ENCODE data around the gene MYO5A.
A peak's percentile ranks its signal among the peaks of the same experiment; 100 is the strongest.
"Not testable (repeated sequence)": the region's sequence is repeated elsewhere in the genome, so short reads cannot be mapped to it uniquely, and the experiment has no call there.

MYO5A gene
- 112 to 239 (median 166) reads per million in 9 experiments for total RNA-seq

DNA sequence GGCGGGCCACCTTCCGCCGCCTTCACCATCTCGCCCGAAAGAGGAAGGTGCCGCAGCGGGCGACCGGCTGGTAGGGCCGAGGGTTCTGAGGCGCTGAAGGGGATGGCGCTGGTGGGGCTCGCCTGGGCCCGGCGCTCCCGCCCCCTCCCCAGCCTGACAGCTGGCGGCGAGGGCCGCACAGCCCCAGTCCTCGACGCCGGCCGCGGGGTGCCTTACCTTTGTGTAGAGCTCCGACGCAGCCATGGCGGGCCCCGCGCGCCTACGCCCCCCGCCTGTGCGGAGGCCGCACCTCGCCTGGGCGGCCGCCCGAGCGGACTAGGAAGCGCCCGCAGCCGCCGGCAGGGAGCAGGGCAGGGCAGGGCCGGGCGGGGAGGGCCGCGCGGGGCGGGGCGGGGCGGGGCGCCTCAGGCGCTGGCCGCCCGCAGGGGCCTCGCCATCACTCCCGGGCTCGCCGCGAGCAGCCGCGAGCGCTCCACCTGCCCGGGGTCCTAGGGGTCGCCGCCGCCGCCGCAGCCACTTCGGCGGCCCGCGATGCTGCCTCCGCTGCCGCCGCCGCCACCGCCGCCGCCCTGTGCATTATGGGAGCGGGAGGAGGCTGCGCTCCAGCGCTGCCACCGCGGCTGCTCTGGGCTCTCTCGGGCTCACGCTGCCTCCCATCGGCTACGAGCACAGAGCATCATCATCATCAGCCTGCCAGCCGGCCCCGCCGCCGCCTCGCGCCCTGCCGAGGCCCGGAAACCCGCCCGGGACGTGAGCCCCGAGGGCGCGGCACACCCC lies at the start of gene MYO5A:
Gene MYO5A, minus strand, starts transcription at position 317 of the 777 bp plus-strand sequence. Its CDS starts 74 bp downstream, at position 243.
- Mint-ChIP-seq H3K27me3 (no peaks in the 10 kb centered on the region), H3K4me3 (peak within 1 kb of the TSS; percentile 93 to 96), H3K4me1 (ENCODE audit: low read depth in 2 of 2) (peaks cover 23 to 37% of the 10 kb centered on the region in 2 donors), H3K27ac (peak within 1 kb of the TSS; percentile 85 to 89), H3K9me3 (no peaks in the 10 kb centered on the region), H3K36me3 (ENCODE audit: insufficient read depth) (peaks cover 3% of the 10 kb centered on the region)
- peak; percentile 84 for ATAC-seq (replicated peaks)
- peak; percentile 76 to 80 (median 79) for DNase-seq

DNA sequence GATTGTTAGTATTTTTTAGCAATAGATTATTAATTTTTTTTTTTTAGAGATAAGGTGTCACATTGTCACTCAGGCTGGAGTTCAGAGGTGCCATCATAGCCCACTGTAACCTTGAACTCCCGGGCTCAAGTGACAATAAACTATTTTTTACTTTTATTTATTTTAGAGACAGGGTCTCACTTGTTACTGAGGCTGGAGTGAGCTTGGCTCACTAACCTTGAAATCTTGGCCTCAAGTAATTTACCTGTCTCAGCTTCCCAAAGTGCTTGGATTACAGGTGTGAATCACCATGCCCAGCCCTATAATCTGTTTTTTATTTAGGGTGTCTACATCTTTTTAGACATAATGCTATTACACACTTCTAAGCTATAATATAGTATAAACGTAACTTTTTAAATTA lies 48.0 kb upstream of the MYO5A start:
- no peaks in the 10 kb centered on the region for H3K9me3 Mint-ChIP-seq
- H3K4me3 Mint-ChIP-seq = no peak overlapping the region
- DNase-seq = no peak
- no peak for ATAC-seq (replicated peaks)
- H3K36me3 Mint-ChIP-seq (ENCODE audit: insufficient read depth) = no peaks in the 10 kb centered on the region
- no peaks in the 10 kb centered on the region for H3K4me1 Mint-ChIP-seq (ENCODE audit: low read depth in 2 of 2)
- H3K27ac Mint-ChIP-seq = peak overlapping the region in 1 of 2 donors; percentile 44
- no peaks in the 10 kb centered on the region for H3K27me3 Mint-ChIP-seq

DNA sequence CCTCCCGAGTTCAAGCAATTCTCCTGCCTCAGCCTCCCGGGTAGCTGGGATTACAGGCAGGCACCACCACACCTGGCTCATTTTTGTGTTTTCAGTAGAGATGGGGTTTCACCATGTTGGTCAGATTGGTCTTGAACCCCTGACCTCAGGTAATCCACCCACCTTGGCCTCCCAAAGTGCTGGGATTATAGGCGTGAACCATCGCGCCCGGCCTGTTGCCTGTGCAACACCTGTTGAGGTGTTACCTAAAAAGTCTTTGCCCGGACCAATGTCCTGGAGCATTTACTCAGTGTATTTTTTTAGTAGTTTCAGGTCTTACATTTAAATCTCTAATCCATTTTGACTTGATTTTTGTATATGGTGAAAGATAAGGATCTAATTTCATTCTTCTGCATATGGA lies 46.9 kb upstream of the MYO5A start:
- ATAC-seq (replicated peaks); H3K36me3 Mint-ChIP-seq (ENCODE audit: insufficient read depth); DNase-seq; H3K27me3 Mint-ChIP-seq; H3K9me3 Mint-ChIP-seq; H3K4me3 Mint-ChIP-seq; H3K4me1 Mint-ChIP-seq (ENCODE audit: low read depth in 2 of 2): not testable (repeated sequence)
- H3K27ac Mint-ChIP-seq = peak overlapping the region in 1 of 2 donors; percentile 35

DNA sequence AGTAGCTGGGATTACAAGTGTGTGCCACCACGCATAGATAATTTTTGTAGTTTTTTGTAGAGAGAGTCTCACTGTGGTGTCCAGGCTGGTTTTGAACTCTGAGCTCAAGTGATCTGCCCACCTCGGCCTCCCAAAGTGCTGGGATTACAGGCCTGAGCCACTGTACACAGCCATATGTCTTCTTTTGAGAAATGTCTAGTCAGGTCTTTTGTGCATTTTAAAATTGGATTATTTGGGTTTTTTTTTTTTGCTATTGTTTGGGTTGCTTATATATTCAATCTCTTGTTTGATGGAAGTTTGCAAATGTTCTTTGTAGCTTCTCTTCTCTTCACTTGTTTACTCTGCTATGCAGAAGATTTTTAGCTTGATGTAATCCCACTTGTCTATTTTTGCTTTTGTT lies 46.4 kb upstream of the MYO5A start:
- Mint-ChIP-seq H3K27me3 (no peaks in the 10 kb centered on the region), H3K4me3 (no peak overlapping the region), H3K36me3 (ENCODE audit: insufficient read depth) (no peaks in the 10 kb centered on the region), H3K9me3 (no peaks in the 10 kb centered on the region), H3K27ac (no peak overlapping the region), H3K4me1 (ENCODE audit: low read depth in 2 of 2) (no peaks in the 10 kb centered on the region)
- DNase-seq = no peak
- ATAC-seq (replicated peaks) = no peak

DNA sequence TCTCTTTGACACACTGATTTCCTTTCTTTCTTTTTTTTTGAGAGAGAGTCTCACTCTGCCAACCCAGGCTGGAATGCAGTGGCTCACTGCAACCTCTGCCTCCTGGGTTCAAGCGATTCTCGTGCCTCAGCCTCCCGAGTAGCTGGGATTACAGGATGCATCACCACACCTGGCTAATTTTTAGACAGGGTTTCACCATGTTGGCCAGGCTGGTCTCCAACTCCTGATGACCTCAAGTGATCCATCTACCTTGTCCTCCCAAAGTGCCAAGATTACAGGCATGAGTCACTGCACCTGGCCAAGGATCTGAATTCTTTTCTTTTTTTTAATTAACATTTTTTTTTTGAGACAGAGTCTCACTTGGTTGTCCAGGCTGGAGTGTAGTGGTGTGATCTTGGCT lies 45.9 kb upstream of the MYO5A start:
- H3K36me3 Mint-ChIP-seq (ENCODE audit: insufficient read depth); H3K27ac Mint-ChIP-seq; H3K4me3 Mint-ChIP-seq; H3K9me3 Mint-ChIP-seq; ATAC-seq (replicated peaks); DNase-seq; H3K27me3 Mint-ChIP-seq; H3K4me1 Mint-ChIP-seq (ENCODE audit: low read depth in 2 of 2): not testable (repeated sequence)

DNA sequence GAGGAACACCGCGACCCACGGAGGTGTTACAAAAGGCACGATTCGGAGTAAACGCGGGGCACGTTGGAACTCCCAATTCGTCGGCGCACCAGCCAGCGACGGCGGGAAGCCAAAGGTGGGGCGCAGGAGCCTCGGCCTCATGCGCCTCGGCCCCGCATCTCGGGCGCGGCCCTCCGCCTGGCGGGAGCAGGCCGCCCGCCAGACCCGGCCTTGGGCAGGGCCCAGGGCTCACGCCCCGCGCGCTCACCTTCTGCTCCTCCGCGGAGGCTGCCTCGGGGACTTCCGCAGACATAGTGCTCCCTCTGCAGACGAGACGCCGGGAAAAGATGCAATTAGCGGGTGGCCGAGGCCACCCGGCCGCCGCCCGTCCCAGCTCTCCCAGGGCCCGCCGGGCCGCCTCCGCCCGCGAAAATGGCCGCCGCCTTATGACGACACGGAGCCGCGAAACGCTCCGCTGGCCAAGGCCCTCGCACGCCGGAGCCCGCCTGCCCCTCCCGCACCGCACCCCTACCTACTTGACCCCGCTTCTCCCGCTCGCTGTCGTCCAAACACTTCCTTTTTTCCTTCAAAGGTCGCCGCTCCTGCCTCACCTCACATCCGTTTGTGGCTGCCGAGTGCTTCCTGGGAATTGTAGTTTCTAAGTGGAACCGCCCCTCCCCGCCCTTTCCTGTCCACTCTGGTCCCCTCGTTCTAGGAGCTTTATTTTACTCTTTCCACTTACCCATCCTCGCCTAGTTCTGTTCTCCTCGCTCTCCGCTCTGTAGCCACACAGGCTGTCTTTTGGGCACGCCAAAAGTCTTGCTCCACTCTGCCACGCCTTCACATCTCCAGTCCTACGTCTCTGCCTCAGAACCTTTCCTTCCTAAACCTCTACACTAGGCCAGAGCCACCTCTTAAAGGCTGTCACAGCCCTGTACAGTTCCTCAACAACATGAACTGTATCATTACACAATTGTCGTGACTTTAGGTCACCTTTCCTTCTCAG lies 40.2 kb upstream of the MYO5A start, which contains the start of gene ARPP19:
Gene ARPP19, minus strand, starts transcription at position 430 of the 985 bp plus-strand sequence. Its CDS starts 138 bp downstream, at position 292.
- Mint-ChIP-seq H3K9me3 (no peaks in the 10 kb centered on the region), H3K4me1 (ENCODE audit: low read depth in 2 of 2) (peaks cover 15 to 34% of the 10 kb centered on the region in 2 donors), H3K27me3 (no peaks in the 10 kb centered on the region), H3K27ac (peak within 1 kb of the TSS; percentile 99), H3K36me3 (ENCODE audit: insufficient read depth) (peaks cover 21% of the 10 kb centered on the region), H3K4me3 (peak within 1 kb of the TSS; percentile 72 to 87)
- peak; percentile 73 for ATAC-seq (replicated peaks)
- peak; percentile 68 to 74 (median 69) for DNase-seq

DNA sequence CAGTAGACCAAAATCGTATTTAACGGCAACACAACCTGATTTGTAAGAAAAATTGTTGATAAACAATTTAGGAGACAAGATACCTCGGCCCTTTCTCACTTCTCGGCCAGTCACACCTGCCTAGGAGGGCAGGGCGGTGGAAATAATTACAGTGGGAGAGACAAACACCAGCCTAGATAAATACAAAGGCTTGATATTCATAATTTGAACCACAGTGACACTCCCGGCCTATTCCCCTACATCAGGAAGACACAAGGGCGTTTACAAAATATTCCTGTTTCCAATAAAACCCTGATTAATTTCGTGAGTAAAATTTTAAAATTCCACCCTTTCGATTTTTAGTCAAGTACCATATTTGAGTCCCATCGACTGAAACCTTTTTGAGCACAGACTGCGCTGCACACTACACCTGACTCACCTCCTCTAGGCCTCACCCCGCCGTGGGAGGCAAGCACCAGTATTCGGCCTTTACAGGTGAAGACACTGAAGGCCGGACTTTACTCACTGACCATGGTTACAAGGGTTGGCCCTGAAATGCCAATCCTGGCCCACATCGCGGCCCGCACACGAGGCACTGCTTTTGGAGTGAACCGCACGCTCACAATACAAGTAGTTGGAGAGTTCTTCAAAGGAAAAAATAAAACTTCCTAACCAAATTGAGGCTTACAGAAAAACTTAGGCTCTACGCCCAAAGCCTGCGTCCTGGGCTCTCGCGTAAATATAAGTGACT lies 39.4 kb upstream of the MYO5A start:
- peak overlapping the region; percentile 72 to 87 for H3K4me3 Mint-ChIP-seq
- no peaks in the 10 kb centered on the region for H3K27me3 Mint-ChIP-seq
- peaks cover 21% of the 10 kb centered on the region for H3K36me3 Mint-ChIP-seq (ENCODE audit: insufficient read depth)
- H3K4me1 Mint-ChIP-seq (ENCODE audit: low read depth in 2 of 2) = peaks cover 15 to 38% of the 10 kb centered on the region in 2 donors
- no peaks in the 10 kb centered on the region for H3K9me3 Mint-ChIP-seq
- peak overlapping the region; percentile 99 for H3K27ac Mint-ChIP-seq
- ATAC-seq (replicated peaks) (peak; percentile 34), DNase-seq (peak; percentile 16 to 41 (median 34))

DNA sequence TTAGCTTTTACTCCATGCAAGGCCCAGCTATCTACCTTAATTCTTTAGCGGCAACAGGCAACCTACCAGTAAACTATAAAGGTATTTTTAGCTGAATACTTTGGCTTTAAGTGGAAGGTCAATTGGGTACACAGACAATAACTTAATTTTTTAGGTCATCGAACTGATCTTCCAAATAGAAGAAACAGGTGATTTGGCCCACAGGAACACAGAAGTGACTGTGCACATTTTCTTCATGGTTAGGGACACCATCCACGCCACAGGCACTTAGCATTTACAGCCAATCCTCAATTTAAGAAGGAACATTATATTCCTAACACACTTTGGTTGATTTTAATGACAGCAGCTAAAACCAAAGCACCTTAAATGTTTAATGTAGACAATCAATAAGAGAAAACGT lies 38.2 kb upstream of the MYO5A start:
- DNase-seq = no peak
- Mint-ChIP-seq H3K4me1 (ENCODE audit: low read depth in 2 of 2) (peaks cover 18 to 47% of the 10 kb centered on the region in 2 donors), H3K27ac (peak overlapping the region; percentile 32 to 99), H3K36me3 (ENCODE audit: insufficient read depth) (peaks cover 21% of the 10 kb centered on the region), H3K27me3 (no peaks in the 10 kb centered on the region), H3K4me3 (peak overlapping the region; percentile 72 to 87), H3K9me3 (no peaks in the 10 kb centered on the region)
- ATAC-seq (replicated peaks) = no peak

DNA sequence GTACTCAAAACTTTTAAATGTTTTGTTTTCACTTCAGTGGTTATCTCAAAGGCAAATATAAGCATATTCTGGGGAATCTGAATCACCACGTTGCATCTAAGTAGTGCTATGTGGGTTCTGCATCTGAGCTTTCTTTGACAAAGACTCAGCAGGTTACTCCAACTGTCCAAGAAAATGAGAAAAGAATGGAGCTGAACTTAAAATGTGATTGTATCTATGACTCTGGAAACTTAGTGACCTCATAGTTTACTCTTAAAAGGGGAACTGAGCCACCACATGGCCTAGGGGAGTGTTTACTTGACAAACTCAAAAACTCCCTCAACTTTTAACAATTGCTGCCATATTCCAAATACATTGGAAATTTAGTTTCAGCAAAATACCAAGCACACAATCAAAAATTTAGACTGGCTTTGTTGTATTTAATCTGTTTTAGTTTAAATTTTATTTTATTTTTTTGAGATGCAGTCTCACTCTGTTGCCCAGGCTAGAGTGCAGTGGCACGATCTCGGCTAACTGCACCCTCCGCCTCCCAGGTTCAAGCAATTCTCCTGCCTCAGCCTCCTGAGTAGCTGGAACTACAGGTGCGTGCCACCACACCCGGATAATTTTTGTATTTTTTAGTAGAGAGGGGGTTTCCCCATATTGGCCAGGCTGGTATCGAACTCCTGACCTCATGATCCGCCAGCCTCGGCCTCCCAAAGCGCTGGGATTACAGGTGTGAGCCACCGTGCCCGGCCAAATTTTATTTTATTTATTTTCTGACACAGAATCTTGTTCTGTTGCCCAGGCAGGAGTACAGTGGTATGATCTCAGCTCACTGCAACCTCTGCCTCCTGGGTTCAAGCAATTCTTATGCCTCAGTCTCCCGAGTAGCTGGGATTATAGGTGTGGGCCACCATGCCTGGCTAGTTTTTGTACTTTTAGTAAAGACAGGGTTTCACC lies 37.0 kb upstream of the MYO5A start:
- H3K4me3 Mint-ChIP-seq = peak overlapping the region; percentile 5 to 44
- H3K27me3 Mint-ChIP-seq; H3K9me3 Mint-ChIP-seq; DNase-seq; ATAC-seq (replicated peaks): not testable (repeated sequence)
- H3K4me1 Mint-ChIP-seq (ENCODE audit: low read depth in 2 of 2) = peaks cover 19 to 58% of the 10 kb centered on the region in 2 donors
- peaks cover 21% of the 10 kb centered on the region for H3K36me3 Mint-ChIP-seq (ENCODE audit: insufficient read depth)
- H3K27ac Mint-ChIP-seq = peak overlapping the region in 1 of 2 donors; percentile 10

DNA sequence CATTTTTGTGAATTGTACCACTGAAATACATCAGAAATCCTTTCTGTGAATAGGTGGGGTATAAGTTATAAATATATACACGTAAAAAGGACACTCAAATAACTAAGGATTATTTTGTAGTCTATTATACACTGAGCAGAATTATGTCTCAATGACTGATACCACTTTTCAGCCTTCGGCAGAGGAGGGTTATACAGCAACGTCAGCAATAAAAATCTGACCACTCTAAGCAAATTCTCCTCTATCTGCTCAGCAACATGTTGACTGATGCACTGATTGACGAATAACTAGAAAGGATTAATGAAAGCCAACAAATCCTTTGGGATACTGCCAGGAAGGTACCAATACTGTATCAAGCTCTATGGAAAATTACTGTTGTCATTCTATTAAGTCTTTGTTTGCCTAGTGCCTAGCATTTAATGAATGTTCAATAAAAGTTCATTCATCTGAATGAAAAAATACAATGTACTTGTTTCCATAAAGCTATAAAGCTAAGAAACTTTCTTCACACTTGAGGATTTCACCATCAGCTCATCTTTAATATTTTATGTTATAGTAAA lies 34.9 kb upstream of the MYO5A start:
- no peaks in the 10 kb centered on the region for H3K27me3 Mint-ChIP-seq
- H3K27ac Mint-ChIP-seq = peak overlapping the region in 1 of 2 donors; percentile 16
- H3K4me3 Mint-ChIP-seq = no peak overlapping the region
- H3K36me3 Mint-ChIP-seq (ENCODE audit: insufficient read depth) = peaks cover 22% of the 10 kb centered on the region
- peaks cover 30 to 69% of the 10 kb centered on the region in 2 donors for H3K4me1 Mint-ChIP-seq (ENCODE audit: low read depth in 2 of 2)
- no peak for DNase-seq
- ATAC-seq (replicated peaks) = no peak
- no peaks in the 10 kb centered on the region for H3K9me3 Mint-ChIP-seq

DNA sequence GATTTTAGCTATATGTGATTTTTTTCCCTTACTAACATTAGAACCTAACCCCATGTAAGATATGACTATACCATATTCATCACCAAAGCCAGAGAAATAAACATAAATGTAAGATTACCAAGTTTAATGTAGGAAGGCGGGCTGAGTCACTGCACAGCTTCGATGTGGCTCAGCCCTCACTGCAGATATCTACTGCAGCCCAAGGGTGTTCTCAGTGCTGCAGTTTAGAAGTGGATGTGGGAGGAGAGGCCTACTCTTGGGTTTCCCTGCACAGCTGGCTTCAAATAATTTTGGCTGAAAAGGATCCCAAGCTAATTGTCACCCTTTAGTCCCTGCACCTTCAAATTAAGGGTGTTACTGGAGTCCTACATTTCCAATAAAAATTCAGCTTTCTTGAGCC lies 30.9 kb upstream of the MYO5A start:
- Mint-ChIP-seq H3K4me3 (peak overlapping the region; percentile 31 to 71), H3K27me3 (no peaks in the 10 kb centered on the region), H3K9me3 (no peaks in the 10 kb centered on the region), H3K4me1 (ENCODE audit: low read depth in 2 of 2) (peaks cover 33 to 69% of the 10 kb centered on the region in 2 donors), H3K36me3 (ENCODE audit: insufficient read depth) (peaks cover 33% of the 10 kb centered on the region), H3K27ac (peak overlapping the region; percentile 50 to 70)
- DNase-seq (no peak), ATAC-seq (replicated peaks) (peak; percentile 38)

DNA sequence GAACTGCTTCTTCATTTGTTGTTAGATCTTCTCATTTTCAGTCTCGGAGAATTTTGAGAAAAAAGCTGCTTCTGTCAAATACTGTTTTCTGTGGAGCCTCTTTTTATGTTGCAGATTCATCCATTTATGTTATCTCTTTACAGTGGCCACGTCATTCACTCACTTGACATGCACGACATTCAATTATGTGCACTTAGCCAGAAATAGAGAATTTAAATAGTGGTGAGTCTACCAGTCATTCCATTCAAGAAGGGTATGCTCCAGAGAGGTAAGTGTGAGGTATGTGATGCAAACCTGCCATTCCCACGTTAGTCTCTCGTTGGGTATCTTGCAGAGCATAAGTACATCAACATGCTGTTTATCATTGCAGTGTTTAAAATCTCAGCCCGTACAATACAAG lies 30.3 kb upstream of the MYO5A start:
- peaks cover 31 to 66% of the 10 kb centered on the region in 2 donors for H3K4me1 Mint-ChIP-seq (ENCODE audit: low read depth in 2 of 2)
- H3K27me3 Mint-ChIP-seq = no peaks in the 10 kb centered on the region
- ATAC-seq (replicated peaks) (no peak), DNase-seq (no peak)
- H3K4me3 Mint-ChIP-seq = peak overlapping the region; percentile 31 to 71
- peak overlapping the region; percentile 50 to 70 for H3K27ac Mint-ChIP-seq
- H3K36me3 Mint-ChIP-seq (ENCODE audit: insufficient read depth) = peaks cover 39% of the 10 kb centered on the region
- H3K9me3 Mint-ChIP-seq = no peaks in the 10 kb centered on the region
